Panc1 (cell line): ENCODE results near the gene DIAPH2. TPM values are rescaled to one million over a fixed set of nuclear protein-coding genes. Genes with fewer than 3 reads are reported as not detected.

ENCODE experiments used
- ATAC-seq: fragments of 200-7000 bp; cut with Tn5 transposase; 2 replicates; pipeline ENCODE4 v1.9.1; 2020; ENCODE audit warnings: mild to moderate bottlenecking, moderate library complexity
- BruUV-seq: library from RNA; stranded (reverse); fragments of 400-500 nt; replicated peaks from 2 replicates; lab custom pipeline; 2021; lab: Mats Ljungman, UMichigan
- CTCF ChIA-PET: fragments of 300-600 bp; sonication (Branson Sonifier 250); formaldehyde crosslinking; loops from one replicate; lab custom pipeline; 2022; ENCODE audit warnings: antibody characterized with exemption; lab: Charles Lee
- POLR2A ChIA-PET: fragments of 300-600 bp; sonication (Branson Sonifier 250); formaldehyde crosslinking; loops from one replicate; lab custom pipeline; 2022; ENCODE audit warnings: antibody characterized with exemption; lab: Charles Lee
- DNase-seq: peaks from one replicate; pipeline ENCODE4 v3.0.0-alpha.2; 2010; ENCODE audit warnings: low read depth, low spot score
- H3K27ac ChIP-seq: 2 replicates; pipeline ENCODE4 v1.5.1; 2011; ENCODE audit warnings: mild to moderate bottlenecking, low read length, inconsistent platforms
- H3K27me3 ChIP-seq: fragments of 200-500 bp; sonication (Bioruptor generic); 2 replicates; pipeline ENCODE4 v1.6.0; 2014; ENCODE audit warnings: low read length, inconsistent platforms; ENCODE audit not compliant: control insufficient read depth, insufficient read depth
- H3K36me3 ChIP-seq: fragments of 200-500 bp; sonication (Bioruptor generic); 2 replicates; pipeline ENCODE4 v1.5.1; 2014; ENCODE audit warnings: inconsistent platforms, mild to moderate bottlenecking, low read length, moderate library complexity; ENCODE audit not compliant: control insufficient read depth, insufficient read depth
- H3K4me1 ChIP-seq: 2 replicates; pipeline ENCODE4 v1.5.1; 2011; ENCODE audit warnings: inconsistent platforms, mild to moderate bottlenecking, low read length, moderate library complexity; ENCODE audit not compliant: control insufficient read depth, insufficient read depth
- H3K4me3 ChIP-seq, 2 experiments: 2 replicates each; pipeline ENCODE4 v1.5.1; 2011 to 2012; ENCODE audit warnings: low read depth in 2 of 2, low read length in 2 of 2, mild to moderate bottlenecking in 2 of 2, inconsistent platforms in 1 of 2, moderate library complexity in 1 of 2
- H3K9me3 ChIP-seq: fragments of 200-500 bp; sonication (Bioruptor generic); 2 replicates; pipeline ENCODE4 v1.5.1; 2014; ENCODE audit warnings: low read depth, mild to moderate bottlenecking, inconsistent platforms, low read length, moderate library complexity; ENCODE audit not compliant: control insufficient read depth, insufficient read depth
- CTCF ChIP-seq: fragments of 450-650 bp; IDR thresholded peaks from 2 replicates; pipeline ENCODE4 v1.5.1; 2017; ENCODE audit warnings: mild to moderate bottlenecking
- POLR2AphosphoS5 ChIP-seq: IDR thresholded peaks from 2 replicates; pipeline ENCODE4 v1.6.1; 2012; ENCODE audit warnings: mild to moderate bottlenecking, low read depth, low read length, moderate library complexity
- REST ChIP-seq, 2 experiments: IDR thresholded peaks; 2 replicates each; pipeline ENCODE4 v1.6.1; 2011 to 2012; ENCODE audit warnings: low read depth in 2 of 2, control low read depth in 1 of 2, low read length in 1 of 2, mild to moderate bottlenecking in 1 of 2, moderate library complexity in 1 of 2; ENCODE audit not compliant: insufficient read depth in 1 of 2
- SIN3A ChIP-seq: IDR thresholded peaks from 2 replicates; pipeline ENCODE4 v1.6.1; 2012; ENCODE audit warnings: low read depth, mild to moderate bottlenecking, low read length, moderate library complexity, borderline replicate concordance; ENCODE audit not compliant: insufficient read depth
- TCF7L2 ChIP-seq: IDR thresholded peaks from 2 replicates; pipeline ENCODE4 v1.6.1; 2011; ENCODE audit warnings: mild to moderate bottlenecking, low read depth, low read length, inconsistent platforms
- in situ Hi-C: cut with HindIII; loops from 2 replicates; pipeline ENCODE4 v1.10.0; 2016; ENCODE audit warnings: low sequenced_read_pairs, low pct_unique_long_range_greater_than_20kb
- intact Hi-C: fragments of 100-400 bp; cut with micrococcal nuclease; formaldehyde crosslinking; loops from one replicate; pipeline ENCODE4 v1.10.0; 2022; ENCODE audit not compliant: unreplicated experiment
- total RNA-seq: library from RNA; stranded (reverse); gene quantifications from one replicate; pipeline ENCODE4 v1.2.1, GENCODE V29; 2021; ENCODE audit not compliant: unreplicated experiment

DIAPH2 gene
- total RNA-seq, 1 experiment from 2014 or later, result 17.0 TPM

GRCh38 chrX:97027384-97027922, 342.8 kb downstream of the DIAPH2 start:
- DNase-seq (no peak), ATAC-seq (no peak)
- TF ChIP-seq TCF7L2 (no peak), SIN3A (no peak), POLR2AphosphoS5 (no peak), REST (IDR thresholded peaks at IDR 0.05; ENCODE audit: insufficient read depth in 1 of 2, low read depth in 2 of 2, low read length in 1 of 2) (no peak), CTCF (no peak)
- POLR2A ChIA-PET, result no interaction called here
- Histone ChIP-seq H3K9me3 (no peaks in the 10 kb centered on the region), H3K4me1 (no peaks in the 10 kb centered on the region), H3K27ac (no peak overlapping the region), H3K4me3 (no peak overlapping the region), H3K36me3 (no peaks in the 10 kb centered on the region), H3K27me3 (no peaks in the 10 kb centered on the region)
- BruUV-seq, result no TSS peak
- intact Hi-C loops, result no loop called here
- in situ Hi-C loops, result no loop called here
- CTCF ChIA-PET, result no interaction called here

GRCh38 chrX:97030463-97030862, 345.8 kb downstream of the DIAPH2 start:
- Histone ChIP-seq H3K4me3 (no peak overlapping the region), H3K9me3 (no peaks in the 10 kb centered on the region), H3K27ac (no peak overlapping the region), H3K4me1 (no peaks in the 10 kb centered on the region), H3K27me3 (no peaks in the 10 kb centered on the region), H3K36me3 (no peaks in the 10 kb centered on the region)
- ChIA-PET POLR2A (interaction anchor here (0.6 kb wide), 1 partner anchor 162 kb away, joined by 3 read pairs; no protein-coding TSS in a partner anchor), CTCF (interaction anchor here (0.6 kb wide), 1 partner anchor 34 kb away, joined by 3 read pairs; no protein-coding TSS in a partner anchor)
- in situ Hi-C loops (no loop called here), intact Hi-C loops (no loop called here)
- ATAC-seq (no peak), DNase-seq (no peak)
- BruUV-seq, result no TSS peak
- TF ChIP-seq SIN3A (no peak), TCF7L2 (no peak), CTCF (no peak), REST (IDR thresholded peaks at IDR 0.05; ENCODE audit: insufficient read depth in 1 of 2, low read depth in 2 of 2, low read length in 1 of 2) (no peak), POLR2AphosphoS5 (no peak)
